Head of caudate nucleus (tissue), 42 donors: ENCODE results near the gene NCOA1.

Experiments
- DNase-seq, 42 donors: peaks; one replicate each; pipeline versions ENCODE4 v3.0.0 to v3.0.0-alpha.2; 2020 to 2021; ENCODE audit warnings: mixed read lengths in 7 of 42
- intact Hi-C: fragments of 100-400 bp; cut with DNase I; formaldehyde crosslinking; loops from one replicate; pipeline ENCODE4 v1.15.0; 2022

NCOA1 gene

GRCh38 chr2:24495451-24495850, 4.4 kb downstream of the NCOA1 start:
- no peak for DNase-seq
- intact Hi-C loops: loop anchor here (10.0 kb wide), 1 partner anchor 329 kb away; no protein-coding TSS in a partner anchor

GRCh38 chr2:24496959-24497358, 5.9 kb downstream of the NCOA1 start:
- intact Hi-C loops: loop anchor here (10.0 kb wide), 1 partner anchor 328 kb away; no protein-coding TSS in a partner anchor
- DNase-seq: no peak

GRCh38 chr2:24497685-24498084, 6.6 kb downstream of the NCOA1 start:
- DNase-seq: no peak
- intact Hi-C loops: loop anchor here (10.0 kb wide), 1 partner anchor 327 kb away; no protein-coding TSS in a partner anchor

- DNase-seq: no peak
- intact Hi-C loops: loop anchor here (10.0 kb wide), 1 partner anchor 327 kb away; no protein-coding TSS in a partner anchor
These were observed 7.1 kb downstream of the NCOA1 start for GRCh38 chr2:24498121-24498520.

- intact Hi-C loops: no loop called here
- no peak for DNase-seq
These were observed 10.8 kb downstream of the NCOA1 start for GRCh38 chr2:24501813-24502212.

- DNase-seq: no peak
- intact Hi-C loops: no loop called here
These were observed 14.7 kb downstream of the NCOA1 start for GRCh38 chr2:24505534-24506275.

GRCh38 chr2:24507549-24507948, 16.5 kb downstream of the NCOA1 start:
- no peak for DNase-seq
- intact Hi-C loops: no loop called here

- intact Hi-C loops: no loop called here
These were observed 17.8 kb downstream of the NCOA1 start for GRCh38 chr2:24508878-24509277.

GRCh38 chr2:24509425-24509824, 18.4 kb downstream of the NCOA1 start:
- no peak for DNase-seq
- intact Hi-C loops: no loop called here

More at GRCh38 chr2:24508878-24509277, 17.8 kb downstream of the NCOA1 start:
- DNase-seq: no peak

GRCh38 chr2:24509840-24510239, 18.8 kb downstream of the NCOA1 start:
- intact Hi-C loops: no loop called here
- no peak for DNase-seq

- DNase-seq: no peak
- intact Hi-C loops: no loop called here
These were observed 19.7 kb downstream of the NCOA1 start for GRCh38 chr2:24510771-24511170.

GRCh38 chr2:24511198-24511597, 20.1 kb downstream of the NCOA1 start:
- intact Hi-C loops: no loop called here
- DNase-seq: no peak

GRCh38 chr2:24511894-24512293, 20.8 kb downstream of the NCOA1 start:
- no peak for DNase-seq
- intact Hi-C loops: no loop called here

- DNase-seq: no peak
- intact Hi-C loops: no loop called here
These were observed 21.4 kb downstream of the NCOA1 start for GRCh38 chr2:24512404-24512803.

GRCh38 chr2:24512831-24513230, 21.8 kb downstream of the NCOA1 start:
- intact Hi-C loops: no loop called here
- DNase-seq: no peak

- no peak for DNase-seq
- intact Hi-C loops: no loop called here
These were observed 22.4 kb downstream of the NCOA1 start for GRCh38 chr2:24513281-24514071.

GRCh38 chr2:24514820-24515219, 23.8 kb downstream of the NCOA1 start:
- DNase-seq: no peak
- intact Hi-C loops: no loop called here

GRCh38 chr2:24515335-24515734, 24.3 kb downstream of the NCOA1 start:
- DNase-seq: no peak
- intact Hi-C loops: no loop called here

GRCh38 chr2:24515831-24516230, 24.8 kb downstream of the NCOA1 start:
- intact Hi-C loops: no loop called here
- no peak for DNase-seq

- intact Hi-C loops: no loop called here
- no peak for DNase-seq
These were observed 26.2 kb downstream of the NCOA1 start for GRCh38 chr2:24517247-24517646.
